HepG2 (cell line): ENCODE measurements around the gene ATRNL1. TPM values are rescaled to one million over a fixed set of nuclear protein-coding genes. Genes with fewer than 3 reads are reported as not detected.

Source experiments
- ATAC-seq: fragments of 200-7000 bp; cut with Tn5 transposase; 3 replicates; pipeline ENCODE4 v1.9.1; 2020; ENCODE audit warnings: mild to moderate bottlenecking, moderate library complexity
- BruUV-seq: library from RNA; stranded (reverse); fragments of 400-500 nt; replicated peaks from 2 replicates; lab custom pipeline; 2021; lab: Mats Ljungman, UMichigan
- CTCF ChIA-PET: fragments of 300-600 bp; formaldehyde crosslinking; extraction: SDS; loops from one replicate; lab custom pipeline; 2021; ENCODE audit warnings: low total read pairs, inconsistent platforms, low intra/inter-chr PET ratio; lab: Yijun Ruan, JAX
- POLR2A ChIA-PET: fragments of 350-600 bp; sonication (Branson Sonifier 250); formaldehyde crosslinking; loops from one replicate; lab custom pipeline; 2020; ENCODE audit warnings: antibody characterized with exemption, inconsistent platforms; lab: Yijun Ruan, JAX
- DNase-seq: peaks from one replicate; pipeline ENCODE4 v3.0.0-alpha.2; 2015; ENCODE audit warnings: low spot score
- FAIRE-seq: peaks from 3 replicates; lab custom pipeline; 2011; peaks lifted over from hg19 to GRCh38; lab: Jason Lieb, UNC
- H2AFZ ChIP-seq: one replicate; pipeline ENCODE4 v1.6.1; 2011; ENCODE audit warnings: low read length, inconsistent platforms
- H3K27ac ChIP-seq: fragments of 300-600 bp; 3 replicates; pipeline ENCODE4 v1.8.0; 2011; ENCODE audit warnings: mixed run types, mild to moderate bottlenecking, mixed read lengths, low read length, inconsistent platforms; ENCODE audit not compliant: insufficient read depth; ENCODE audit errors: extremely low read length
- H3K27me3 ChIP-seq, 2 experiments: fragments of 200-600 bp in 1 of 2; 2 replicates in 1 of 2; 3 replicates in 1 of 2; pipeline versions ENCODE4 v1.6.0 to v1.8.0; 2011; ENCODE audit warnings: low read length in 2 of 2, mild to moderate bottlenecking in 2 of 2, moderate library complexity in 2 of 2, inconsistent platforms in 1 of 2; ENCODE audit not compliant: insufficient read depth in 2 of 2, control insufficient read depth in 1 of 2
- H3K36me3 ChIP-seq, 2 experiments: fragments of 200-600 bp in 1 of 2; replicated peaks in 1 of 2; 2 replicates in 1 of 2; 3 replicates in 1 of 2; pipeline versions ENCODE4 v1.5.1 to v1.8.0; 2011; ENCODE audit warnings: low read length in 2 of 2, inconsistent platforms in 1 of 2; ENCODE audit not compliant: insufficient read depth in 2 of 2, control insufficient read depth in 1 of 2
- H3K4me1 ChIP-seq: 2 replicates; pipeline ENCODE4 v1.5.1; 2012; ENCODE audit warnings: low read length, inconsistent platforms; ENCODE audit not compliant: insufficient read depth
- H3K4me2 ChIP-seq: 2 replicates; pipeline ENCODE4 v1.6.0; 2011; ENCODE audit warnings: low read depth, low read length, inconsistent platforms
- H3K4me3 ChIP-seq, 3 experiments: fragments of 200-600 bp in 1 of 3; sonication (generic), shearing (Covaris generic) in 1 of 3; replicated peaks in 1 of 3; 2 replicates each; pipeline ENCODE4 v1.5.1; 2011 to 2016; ENCODE audit warnings: low read length in 3 of 3, inconsistent platforms in 2 of 3, low read depth in 2 of 3, mild to moderate bottlenecking in 2 of 3, control low read depth in 1 of 3, mixed read lengths in 1 of 3; ENCODE audit not compliant: insufficient read depth in 1 of 3
- H3K79me2 ChIP-seq: one replicate; pipeline ENCODE4 v1.6.1; 2011; ENCODE audit warnings: low read length, inconsistent platforms; ENCODE audit not compliant: insufficient read depth
- H3K9ac ChIP-seq: 2 replicates; pipeline ENCODE4 v1.6.0; 2011; ENCODE audit warnings: mild to moderate bottlenecking, low read depth, low read length, inconsistent platforms; ENCODE audit not compliant: insufficient read depth
- H3K9me3 ChIP-seq: 2 replicates; pipeline ENCODE4 v1.5.1; 2012; ENCODE audit warnings: mild to moderate bottlenecking, low read length
- H4K20me1 ChIP-seq: 2 replicates; pipeline ENCODE4 v1.6.0; 2011; ENCODE audit warnings: inconsistent platforms, mild to moderate bottlenecking, low read length, moderate library complexity; ENCODE audit not compliant: insufficient read depth
- ATF7 ChIP-seq, 2 experiments: fragments of 450-650 bp in 1 of 2; sonication (generic) in 1 of 2; formaldehyde crosslinking in 1 of 2; IDR thresholded peaks; 2 replicates each; pipeline versions ENCODE4 v1.4.0 to v1.6.1; 2016 to 2020; ENCODE audit warnings: antibody characterized with exemption in 1 of 2, mild to moderate bottlenecking in 1 of 2, missing genetic modification reagents in 1 of 2
- CBX5 ChIP-seq: sonication (generic); formaldehyde crosslinking; IDR thresholded peaks from 2 replicates; pipeline ENCODE4 v1.4.0; 2020; ENCODE audit warnings: missing genetic modification reagents, borderline replicate concordance
- IRF2 ChIP-seq: IDR thresholded peaks from 2 replicates; pipeline ENCODE4 v1.6.1; 2018; ENCODE audit warnings: missing genetic modification reagents, missing compliant biosample characterization
- IRX3 ChIP-seq: sonication (generic); formaldehyde crosslinking; IDR thresholded peaks from 2 replicates; pipeline ENCODE4 v1.8.1; 2023; ENCODE audit warnings: mild to moderate bottlenecking, low read depth, missing genetic modification reagents, borderline replicate concordance
- REXO4 ChIP-seq: sonication (generic); formaldehyde crosslinking; IDR thresholded peaks from 2 replicates; pipeline ENCODE4 v1.8.0; 2022; ENCODE audit warnings: missing genetic modification reagents, mild to moderate bottlenecking, borderline replicate concordance
- TRIM24 ChIP-seq: sonication (generic); formaldehyde crosslinking; IDR thresholded peaks from 2 replicates; pipeline ENCODE4 v1.8.0; 2022; ENCODE audit warnings: mild to moderate bottlenecking, missing genetic modification reagents
- ZNF124 ChIP-seq: sonication (generic); formaldehyde crosslinking; IDR thresholded peaks from 2 replicates; pipeline ENCODE4 v1.4.0; 2020; ENCODE audit warnings: missing genetic modification reagents
- ZNF432 ChIP-seq: sonication (generic); formaldehyde crosslinking; IDR thresholded peaks from 2 replicates; pipeline ENCODE4 v1.5.0; 2020; ENCODE audit warnings: missing genetic modification reagents, mild to moderate bottlenecking, borderline replicate concordance
- ZNF451 ChIP-seq: sonication (generic); formaldehyde crosslinking; IDR thresholded peaks from 2 replicates; pipeline ENCODE4 v1.5.0; 2020; ENCODE audit warnings: mild to moderate bottlenecking, missing genetic modification reagents
- ZNF780A ChIP-seq: sonication (generic); formaldehyde crosslinking; IDR thresholded peaks from 2 replicates; pipeline ENCODE4 v1.8.0; 2022; ENCODE audit warnings: mild to moderate bottlenecking, missing genetic modification reagents, moderate library complexity
- WGBS: methylation state at CpG from one replicate; pipeline ENCODE4 v1.1.6; 2017; ENCODE audit warnings: low lambda C conversion rate; 5-methylcytosine and 5-hydroxymethylcytosine counted together
- in situ Hi-C: cut with HindIII; loops from 2 replicates; pipeline ENCODE4 v1.10.0; 2017; ENCODE audit warnings: low pct_unique_long_range_greater_than_20kb; ENCODE audit not compliant: extremely low pct_ligation_motif_present
- intact Hi-C: fragments of 100-400 bp; cut with micrococcal nuclease; formaldehyde crosslinking; loops from one replicate; pipeline ENCODE4 v1.10.0; 2022; ENCODE audit not compliant: unreplicated experiment
- polyA plus RNA-seq, 8 experiments: library from polyadenylated mRNA; depleted of rRNA in 3 of 8; stranded (reverse) in 7 of 8; unstranded in 1 of 8; fragments of >200 nt; fragmentation: Illumina TruSeq in 4 of 8; extraction: Trizol in 4 of 8; gene quantifications; 2 replicates each; pipeline versions ENCODE4 v1.2.1 to v1.2.3, GENCODE V29; 2011 to 2016; ENCODE audit warnings: low read depth in 4 of 8, missing spikeins in 1 of 8, mixed read lengths in 1 of 8; ENCODE audit not compliant: insufficient read depth in 1 of 8
- total RNA-seq, 5 experiments: library from RNA; depleted of rRNA; stranded (reverse); fragments of >200 nt; fragmentation: Illumina TruSeq; extraction: Trizol; gene quantifications; 2 replicates each; pipeline ENCODE4 v1.2.3, GENCODE V29; 2016; ENCODE audit warnings: low read depth in 1 of 5
- TF ChIP-seq, protein P1 (sequence below): sonication (generic); formaldehyde crosslinking; IDR thresholded peaks from 2 replicates; pipeline ENCODE4 v1.4.0; 2020; ENCODE audit warnings: missing genetic modification reagents, mild to moderate bottlenecking, borderline replicate concordance
- TF ChIP-seq, protein P2 (sequence below): sonication (generic); formaldehyde crosslinking; IDR thresholded peaks from 2 replicates; pipeline ENCODE4 v1.5.1; 2020; ENCODE audit warnings: mild to moderate bottlenecking, missing genetic modification reagents, borderline replicate concordance
- TF ChIP-seq, protein P3 (sequence below): sonication (generic); formaldehyde crosslinking; conservative IDR thresholded peaks from 2 replicates; pipeline ENCODE4 v1.8.0; 2022; ENCODE audit warnings: low read depth, missing genetic modification reagents

Gene ATRNL1
- total and polyA plus RNA-seq, 2 of the 13 experiments (the other 11 are each of a cell fraction or from before 2014, with no cell fraction given) = 0.04 TPM; not detected in 1

DNA sequence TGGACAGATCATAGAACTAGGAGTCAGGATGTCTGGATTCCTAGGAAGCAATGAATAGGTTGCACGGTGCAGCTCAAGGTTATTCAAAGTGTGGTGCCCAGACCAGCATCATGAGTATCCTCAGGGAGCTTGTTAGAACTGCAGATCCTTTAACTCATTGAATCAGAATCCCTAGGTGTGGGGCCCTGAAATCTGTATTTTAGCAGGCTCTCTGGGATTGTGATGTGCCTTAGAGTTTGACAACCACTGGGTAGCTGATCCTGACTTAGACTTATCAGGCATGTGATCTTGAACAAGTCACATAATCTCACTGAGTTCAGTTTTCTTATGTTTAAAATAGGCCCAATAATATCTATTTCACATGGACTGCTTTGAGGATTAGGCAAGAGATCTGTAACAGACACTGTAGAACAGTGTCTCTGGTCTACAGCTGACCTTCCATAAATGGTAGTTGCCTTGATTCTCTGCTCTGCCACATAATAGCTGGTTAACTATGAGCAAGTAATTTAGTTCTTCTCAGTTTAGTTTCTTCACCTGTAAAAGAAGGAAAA is 46.4 kb upstream of the ATRNL1 start:
- H3K4me2 ChIP-seq = no peak overlapping the region
- ATAC-seq = no peak
- DNase-seq = no peak
- H4K20me1 ChIP-seq = no peaks in the 10 kb centered on the region
- intact Hi-C loops (no loop called here), in situ Hi-C loops (no loop called here)
- no TSS peak for BruUV-seq
- H2AFZ ChIP-seq = no peak overlapping the region
- H3K27ac ChIP-seq = no peak overlapping the region
- H3K27me3 ChIP-seq = no peaks in the 10 kb centered on the region; a peak in 1 of 5 replicates
- no peak for FAIRE-seq
- no peaks in the 10 kb centered on the region for H3K36me3 ChIP-seq
- TF ChIP-seq, protein P1, sequence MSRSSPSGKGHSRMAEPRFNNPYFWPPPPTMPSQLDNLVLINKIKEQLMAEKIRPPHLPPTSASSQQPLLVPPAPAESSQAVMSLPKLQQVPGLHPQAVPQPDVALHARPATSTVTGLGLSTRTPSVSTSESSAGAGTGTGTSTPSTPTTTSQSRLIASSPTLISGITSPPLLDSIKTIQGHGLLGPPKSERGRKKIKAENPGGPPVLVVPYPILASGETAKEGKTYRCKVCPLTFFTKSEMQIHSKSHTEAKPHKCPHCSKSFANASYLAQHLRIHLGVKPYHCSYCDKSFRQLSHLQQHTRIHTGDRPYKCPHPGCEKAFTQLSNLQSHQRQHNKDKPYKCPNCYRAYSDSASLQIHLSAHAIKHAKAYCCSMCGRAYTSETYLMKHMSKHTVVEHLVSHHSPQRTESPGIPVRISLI (CRISPR knock-in tag) = no peak
- H3K4me1 ChIP-seq = peaks cover 17% of the 10 kb centered on the region
- H3K79me2 ChIP-seq = no peaks in the 10 kb centered on the region
- POLR2A ChIA-PET = no interaction called here
- WGBS = no CpG with 5 or more reads among the region's 1 CpG
- H3K4me3 ChIP-seq = no peak overlapping the region
- H3K9me3 ChIP-seq = no peaks in the 10 kb centered on the region
- no peak overlapping the region for H3K9ac ChIP-seq
- CTCF ChIA-PET = no interaction called here

DNA sequence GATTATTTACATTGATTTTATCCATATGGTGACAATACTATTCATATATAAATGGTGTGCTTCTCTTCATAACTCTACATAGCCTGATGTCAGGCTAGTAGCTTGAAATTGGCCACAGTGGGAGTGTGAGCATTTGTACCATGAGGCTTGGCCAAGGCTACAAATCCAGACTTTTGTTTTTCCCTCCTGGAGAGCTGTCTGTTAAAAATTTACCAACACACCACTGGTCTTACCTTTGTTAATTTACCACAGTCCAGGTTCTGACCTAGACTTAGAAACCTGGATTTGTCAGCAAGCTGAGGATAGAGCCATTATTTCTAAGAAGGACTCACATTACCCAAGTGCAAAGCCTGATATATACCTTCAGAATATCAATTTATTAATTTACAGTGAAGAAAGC is 45.5 kb upstream of the ATRNL1 start:
- FAIRE-seq (no peak), ATAC-seq (no peak), DNase-seq (no peak)
- no peaks in the 10 kb centered on the region for H3K9me3 ChIP-seq
- CTCF ChIA-PET = no interaction called here
- peaks cover 17% of the 10 kb centered on the region for H3K4me1 ChIP-seq
- no peaks in the 10 kb centered on the region for H4K20me1 ChIP-seq
- no peak overlapping the region for H2AFZ ChIP-seq
- H3K27me3 ChIP-seq = no peaks in the 10 kb centered on the region
- no peak overlapping the region for H3K4me3 ChIP-seq
- POLR2A ChIA-PET = no interaction called here
- in situ Hi-C loops = no loop called here
- no peaks in the 10 kb centered on the region for H3K79me2 ChIP-seq
- H3K4me2 ChIP-seq = no peak overlapping the region
- no peak overlapping the region for H3K27ac ChIP-seq
- no peak overlapping the region for H3K9ac ChIP-seq
- no TSS peak for BruUV-seq
- intact Hi-C loops = no loop called here
- H3K36me3 ChIP-seq = no peaks in the 10 kb centered on the region
- no peak for TF ChIP-seq CBX5 (CRISPR knock-in tag)
- no peak for TF ChIP-seq ZNF124 (CRISPR knock-in tag)
- TF ChIP-seq ZNF780A = no peak
- TF ChIP-seq, protein P2, sequence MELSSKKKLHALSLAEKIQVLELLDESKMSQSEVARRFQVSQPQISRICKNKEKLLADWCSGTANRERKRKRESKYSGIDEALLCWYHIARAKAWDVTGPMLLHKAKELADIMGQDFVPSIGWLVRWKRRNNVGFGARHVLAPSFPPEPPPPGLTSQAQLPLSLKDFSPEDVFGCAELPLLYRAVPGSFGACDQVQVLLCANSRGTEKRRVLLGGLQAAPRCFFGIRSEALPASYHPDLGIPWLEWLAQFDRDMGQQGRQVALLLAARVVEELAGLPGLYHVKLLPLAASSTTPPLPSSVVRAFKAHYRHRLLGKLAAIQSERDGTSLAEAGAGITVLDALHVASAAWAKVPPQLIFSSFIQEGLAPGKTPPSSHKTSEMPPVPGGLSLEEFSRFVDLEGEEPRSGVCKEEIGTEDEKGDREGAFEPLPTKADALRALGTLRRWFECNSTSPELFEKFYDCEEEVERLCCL (CRISPR knock-in tag) = no peak
- TF ChIP-seq, protein P3, sequence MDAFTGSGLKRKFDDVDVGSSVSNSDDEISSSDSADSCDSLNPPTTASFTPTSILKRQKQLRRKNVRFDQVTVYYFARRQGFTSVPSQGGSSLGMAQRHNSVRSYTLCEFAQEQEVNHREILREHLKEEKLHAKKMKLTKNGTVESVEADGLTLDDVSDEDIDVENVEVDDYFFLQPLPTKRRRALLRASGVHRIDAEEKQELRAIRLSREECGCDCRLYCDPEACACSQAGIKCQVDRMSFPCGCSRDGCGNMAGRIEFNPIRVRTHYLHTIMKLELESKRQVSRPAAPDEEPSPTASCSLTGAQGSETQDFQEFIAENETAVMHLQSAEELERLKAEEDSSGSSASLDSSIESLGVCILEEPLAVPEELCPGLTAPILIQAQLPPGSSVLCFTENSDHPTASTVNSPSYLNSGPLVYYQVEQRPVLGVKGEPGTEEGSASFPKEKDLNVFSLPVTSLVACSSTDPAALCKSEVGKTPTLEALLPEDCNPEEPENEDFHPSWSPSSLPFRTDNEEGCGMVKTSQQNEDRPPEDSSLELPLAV (CRISPR knock-in tag) = no peak
- TF ChIP-seq IRX3 (CRISPR knock-in tag) = no peak
- no peak for TF ChIP-seq ZNF451 (CRISPR knock-in tag)
- no peak for TF ChIP-seq ATF7 (IDR thresholded peaks at IDR 0.05)
- TF ChIP-seq ATF7 (CRISPR knock-in tag; IDR thresholded peaks at IDR 0.05) = no peak
- TF ChIP-seq TRIM24 (CRISPR knock-in tag) = no peak
- TF ChIP-seq IRF2 (CRISPR knock-in tag) = no peak
- TF ChIP-seq ZNF432 = no peak
- no peak for TF ChIP-seq REXO4
